H1 (cell line): ENCODE results near the gene TFCP2L1. TPM values are rescaled to one million over a fixed set of nuclear protein-coding genes. Genes with fewer than 3 reads are reported as not detected.

Experiments used
- BCL11A ChIP-seq, 2 experiments: IDR thresholded peaks; one replicate each; pipeline ENCODE4 v1.6.1; 2011; ENCODE audit warnings: low read depth in 2 of 2, low read length in 2 of 2, mild to moderate bottlenecking in 2 of 2
- BRCA1 ChIP-seq: IDR thresholded peaks from 2 replicates; pipeline ENCODE4 v1.6.1; 2012; ENCODE audit warnings: low read depth, low read length, improper control_type of control experiment
- CHD7 ChIP-seq: fragments of 300-600 bp; sonication (generic); IDR thresholded peaks from 2 replicates; pipeline ENCODE4 v1.7.1; 2012; ENCODE audit warnings: low read length, moderate library complexity, mild to moderate bottlenecking, inconsistent platforms; ENCODE audit not compliant: insufficient replicate concordance
- CREB1 ChIP-seq: IDR thresholded peaks from 2 replicates; pipeline ENCODE4 v1.6.1; 2012; ENCODE audit warnings: inconsistent platforms
- GTF2F1 ChIP-seq: IDR thresholded peaks from 2 replicates; pipeline ENCODE4 v1.6.1; 2012; ENCODE audit warnings: low read depth, low read length, improper control_type of control experiment, borderline replicate concordance
- NANOG ChIP-seq: IDR thresholded peaks from 2 replicates; pipeline ENCODE4 v1.6.1; 2011; ENCODE audit warnings: low read length, low read depth, mild to moderate bottlenecking, inconsistent platforms; ENCODE audit not compliant: insufficient read depth, poor library complexity, severe bottlenecking
- NRF1 ChIP-seq: IDR thresholded peaks from 2 replicates; pipeline ENCODE4 v1.6.1; 2011; ENCODE audit warnings: mild to moderate bottlenecking, low read depth, low read length, improper control_type of control experiment
- POLR2AphosphoS5 ChIP-seq: IDR thresholded peaks from 2 replicates; pipeline ENCODE4 v1.6.1; 2011; ENCODE audit warnings: low read depth, low read length
- SIRT6 ChIP-seq: IDR thresholded peaks from one replicate; pipeline ENCODE4 v1.7.1; 2012; ENCODE audit warnings: low read length, inconsistent platforms
- SP2 ChIP-seq: IDR thresholded peaks from 2 replicates; pipeline ENCODE4 v1.6.1; 2012; ENCODE audit warnings: mild to moderate bottlenecking, low read length, inconsistent platforms
- TAF1 ChIP-seq: IDR thresholded peaks from 2 replicates; pipeline ENCODE4 v1.6.1; 2011; ENCODE audit warnings: mild to moderate bottlenecking, low read depth, low read length
- polyA plus RNA-seq, 7 experiments: library from polyadenylated mRNA; depleted of rRNA in 3 of 7; stranded (reverse) in 5 of 7; unstranded in 2 of 7; fragments of >200 nt in 5 of 7; fragments of 200-250 nt in 2 of 7; gene quantifications; 1 replicate in 5 of 7; 2 replicates in 1 of 7; 4 replicates in 1 of 7; pipeline versions ENCODE4 v1.2.1 to v1.2.3, GENCODE V29; 2011 to 2013; ENCODE audit warnings: missing spikeins in 2 of 7, mixed read lengths in 2 of 7
- total RNA-seq: library from RNA; stranded (reverse); fragmentation: NEBNext Ultra II Directional; extraction: Animal tissue kit (Norgen Biotek cat#: 25700); gene quantifications from 2 replicates; pipeline ENCODE4 v1.2.1, GENCODE V29; 2021

Gene TFCP2L1
- total and polyA plus RNA-seq, 2 of the 8 experiments (the other 6 are each of a cell fraction or from before 2014, with no cell fraction given) = 1.5 to 3.8 TPM

- TF ChIP-seq CHD7 (no peak), CREB1 (no peak), NANOG (no peak), BRCA1 (no peak), GTF2F1 (no peak), SIRT6 (no peak), TAF1 (no peak), SP2 (no peak), NRF1 (no peak), POLR2AphosphoS5 (no peak), BCL11A (IDR thresholded peaks at IDR 0.05; ENCODE audit: low read depth in 2 of 2, low read length in 2 of 2) (no peak)
These were observed 71.6 kb downstream of the TFCP2L1 start (continued) for GRCh38 chr2:121213386-121213785.
